HG03175 (cell line): Measurements from ENCODE around the gene SORBS1.
A peak's percentile ranks its signal among the peaks of the same experiment; 100 is the strongest.

Source experiments
- ATAC-seq: cut with Tn5 transposase; IDR thresholded peaks from one replicate; pipeline ENCODE4 v1.9.1; 2021; ENCODE audit warnings: mild to moderate bottlenecking, moderate library complexity; ENCODE audit not compliant: unreplicated experiment

SORBS1 gene

GRCh38 chr10:95566136-95566535 is 5.0 kb upstream of the SORBS1 start:
- no peak for ATAC-seq

GRCh38 chr10:95565336-95565735 is 4.2 kb upstream of the SORBS1 start:
- no peak for ATAC-seq

- no peak for ATAC-seq
These were observed 3.1 kb upstream of the SORBS1 start for GRCh38 chr10:95564291-95564690.

GRCh38 chr10:95562341-95562965 is 1.3 kb upstream of the SORBS1 start:
- no peak for ATAC-seq

GRCh38 chr10:95561864-95562177 is 650 bp upstream of the SORBS1 start:
- no peak for ATAC-seq

- ATAC-seq: peak; percentile 21
These were observed 644 bp downstream of the SORBS1 start for GRCh38 chr10:95560278-95561176.

- no peak for ATAC-seq
These were observed 1.3 kb downstream of the SORBS1 start for GRCh38 chr10:95559896-95560277.

GRCh38 chr10:95559471-95559870 is 1.7 kb downstream of the SORBS1 start:
- no peak for ATAC-seq

- no peak for ATAC-seq
These were observed 2.4 kb downstream of the SORBS1 start for GRCh38 chr10:95558593-95559320.

GRCh38 chr10:95556994-95557767 is 4.0 kb downstream of the SORBS1 start:
- ATAC-seq: no peak

- no peak for ATAC-seq
These were observed 7.5 kb downstream of the SORBS1 start for GRCh38 chr10:95553674-95554073.

- no peak for ATAC-seq
These were observed 8.4 kb downstream of the SORBS1 start for GRCh38 chr10:95552679-95553342.

- no peak for ATAC-seq
These were observed 11.0 kb downstream of the SORBS1 start for GRCh38 chr10:95550073-95550672.

GRCh38 chr10:95547791-95548435 is 13.3 kb downstream of the SORBS1 start:
- ATAC-seq: no peak

GRCh38 chr10:95547197-95547596 is 14.0 kb downstream of the SORBS1 start:
- no peak for ATAC-seq

GRCh38 chr10:95545981-95546380 is 15.2 kb downstream of the SORBS1 start:
- ATAC-seq: no peak

GRCh38 chr10:95544783-95545500 is 16.2 kb downstream of the SORBS1 start:
- no peak for ATAC-seq

GRCh38 chr10:95543459-95543858 is 17.7 kb downstream of the SORBS1 start:
- no peak for ATAC-seq

GRCh38 chr10:95542761-95543160 is 18.4 kb downstream of the SORBS1 start:
- ATAC-seq: no peak
